ENCODE data around the gene METTL17. TPM values are rescaled to one million over a fixed set of nuclear protein-coding genes. Genes with fewer than 3 reads are reported as not detected.

METTL17 gene
- total and polyA plus RNA-seq, 2 of the 8 experiments (the other 6 are each of a cell fraction or from before 2014, with no cell fraction given): 73.8 to 138 TPM

GRCh38 chr14:21043974-21044618, 54.3 kb downstream of the METTL17 start:
- Histone ChIP-seq H3K4me1 (replicated peaks in 1 of 4; ENCODE audit: control insufficient read depth in 3 of 4, insufficient read depth in 4 of 4, low read length in 3 of 4) (peaks cover 6 to 8% (median 7%) of the 10 kb centered on the region in 4 experiments; a peak in 6 of 7 replicates), H4K5ac (ENCODE audit: insufficient read length, low read depth, low read length) (no peak overlapping the region), H3K9me3 (ENCODE audit: insufficient read depth in 2 of 2, low read depth in 1 of 2, low read length in 1 of 2) (no peaks in the 10 kb centered on the region), H4K20me1 (replicated peaks in 1 of 2; ENCODE audit: control insufficient read depth in 1 of 2, insufficient read depth in 2 of 2, low read length in 2 of 2) (no peaks in the 10 kb centered on the region), H4K91ac (replicated peaks; ENCODE audit: insufficient read length, low read length) (no peak overlapping the region), H3K18ac (ENCODE audit: extremely low read depth, low read length) (no peak overlapping the region), H2AFZ (ENCODE audit: low read length) (no peak overlapping the region), H3K36me3 (ENCODE audit: control insufficient read depth in 2 of 4, insufficient read depth in 4 of 4, low read length in 3 of 4) (no peaks in the 10 kb centered on the region), H3K23me2 (ENCODE audit: low read depth, low read length) (0 out of 2 replicates have a peak, but pooled peaks cover under 1% of the 10 kb centered on the region), H3K4me2 (ENCODE audit: insufficient read depth in 1 of 2, low read depth in 2 of 2, low read length in 2 of 2) (no peak overlapping the region), H2BK15ac (ENCODE audit: low read length) (no peak overlapping the region), H3K79me1 (ENCODE audit: low read depth, low read length) (no peaks in the 10 kb centered on the region), H3K4ac (replicated peaks; ENCODE audit: insufficient read length, low read depth, low read length) (no peak overlapping the region), H2BK5ac (ENCODE audit: low read depth, low read length) (no peak overlapping the region), H3K56ac (replicated peaks; ENCODE audit: insufficient read length, low read depth, low read length) (no peak overlapping the region), H2BK12ac (ENCODE audit: low read depth, low read length) (no peak overlapping the region), H3K14ac (ENCODE audit: insufficient read length) (no peak overlapping the region), H4K8ac (ENCODE audit: extremely low read depth, insufficient read depth, low read length) (no peak overlapping the region), H2AK5ac (ENCODE audit: low read depth, low read length) (no peak overlapping the region), H3K27me3 (replicated peaks in 1 of 4; ENCODE audit: control insufficient read depth in 3 of 4, extremely low read depth in 1 of 4, insufficient read depth in 3 of 4, low read length in 3 of 4) (peaks cover 0 to 3% (median 0%) of the 10 kb centered on the region in 4 experiments; a peak in 1 of 7 replicates), H3K79me2 (ENCODE audit: control insufficient read depth in 1 of 2, insufficient read depth in 2 of 2, low read length in 2 of 2) (no peaks in the 10 kb centered on the region), H3K27ac (ENCODE audit: low read depth, low read length) (no peak overlapping the region), H3K9ac (replicated peaks in 1 of 4; ENCODE audit: extremely low read depth in 1 of 4, low read depth in 3 of 4, low read length in 3 of 4) (no peak overlapping the region), H3K4me3 (ENCODE audit: extremely low read depth in 1 of 4, insufficient read depth in 2 of 4, low read depth in 3 of 4, low read length in 4 of 4) (no peak overlapping the region), H2BK20ac (ENCODE audit: low read length) (no peak overlapping the region), H3K23ac (ENCODE audit: insufficient read length) (no peak overlapping the region), H2BK120ac (replicated peaks; ENCODE audit: low read depth, low read length) (no peak overlapping the region)
- ChIA-PET POLR2A (ENCODE audit: partially characterized antibody) (interaction anchor here (0.8 to 1.6 kb wide), 3 partner anchors 9 to 29 kb away, joined by 3 to 4 read pairs (median 3); no protein-coding TSS in a partner anchor), CTCF (ENCODE audit: partially characterized antibody) (interaction anchor here (0.7 to 7.2 kb wide), 13 partner anchors 8 to 73 kb away, joined by 3 to 371 read pairs (median 4); partner anchors contain the start of gene NDRG2)
- 92% methylated on average over 6 of the region's 6 CpGs; no CpG with 5 or more reads in 1 of the 2 experiments for WGBS, 2 experiments (ENCODE audit: extremely low coverage in 1 of 2, insufficient coverage in 1 of 2, insufficient read length in 1 of 2, insufficient replicate concordance in 2 of 2, low coverage in 1 of 2, low lambda C conversion rate in 2 of 2, missing lambda C conversion rate in 1 of 2)
- FAIRE-seq: no peak
- no peak for DNase-seq (ENCODE audit: low read depth in 1 of 2, low spot score in 2 of 2)
- no peak for TF ChIP-seq JUND (IDR thresholded peaks at IDR 0.05; ENCODE audit: low read length)
- peak; percentile 55 for TF ChIP-seq CEBPB (IDR thresholded peaks at IDR 0.05; ENCODE audit: low read depth, low read length)

Small RNA genes within 50 kb of the gene (microRNA-seq; reads per million reads assigned to microRNA genes)
- gene MIR6717 (ENCODE audit: borderline microRNAs expressed in 2 of 2, borderline number of aligned reads in 2 of 2, borderline replicate concordance in 1 of 2): 0 reads per million in 2 experiments

Small RNA genes within 50 kb of the gene (small RNA-seq; reads per million reads assigned to genes)
- not detected for gene RN7SL189P (ENCODE audit: insufficient read depth)

Other genes with a start within 250 kb of the METTL17 start
- not detected in 2 replicates for gene EDDM3A, start 244.1 kb upstream of the METTL17 start, total RNA-seq (2021; fragmentation: NEBNext Ultra II Directional; extraction: Animal tissue kit (Norgen Biotek cat#: 25700))
- 0.09 and 0.11 TPM in 2 replicates for gene EDDM3A, start 244.1 kb upstream of the METTL17 start, polyA plus RNA-seq (2011; rRNA removed)
- not detected in 2 replicates for gene EDDM3B, start 221.6 kb upstream of the METTL17 start, total RNA-seq (2021; fragmentation: NEBNext Ultra II Directional; extraction: Animal tissue kit (Norgen Biotek cat#: 25700))
- not detected in 2 replicates for gene EDDM3B, start 221.6 kb upstream of the METTL17 start, polyA plus RNA-seq (2011; rRNA removed)
- not detected in 2 replicates for gene RNASE6, start 208.7 kb upstream of the METTL17 start, total RNA-seq (2021; fragmentation: NEBNext Ultra II Directional; extraction: Animal tissue kit (Norgen Biotek cat#: 25700))
- 0.12 TPM in 1 of 2 replicates, not detected in the other for gene RNASE6, start 208.7 kb upstream of the METTL17 start, polyA plus RNA-seq (2011; rRNA removed)
- 2.2 and 3.0 TPM in 2 replicates for gene RNASE1, start 187.1 kb upstream of the METTL17 start, total RNA-seq (2021; fragmentation: NEBNext Ultra II Directional; extraction: Animal tissue kit (Norgen Biotek cat#: 25700))
- gene RNASE1, start 187.1 kb upstream of the METTL17 start, polyA plus RNA-seq (2011; rRNA removed): 10.2 and 13.4 TPM in 2 replicates
- gene RNASE3, start 98.6 kb upstream of the METTL17 start, total RNA-seq (2021; fragmentation: NEBNext Ultra II Directional; extraction: Animal tissue kit (Norgen Biotek cat#: 25700)): not detected in 2 replicates
- not detected in 2 replicates for gene RNASE3, start 98.6 kb upstream of the METTL17 start, polyA plus RNA-seq (2011; rRNA removed)
- gene RNASE2, start 34.5 kb upstream of the METTL17 start, total RNA-seq (2021; fragmentation: NEBNext Ultra II Directional; extraction: Animal tissue kit (Norgen Biotek cat#: 25700)): not detected in 2 replicates
- not detected in 2 replicates for gene RNASE2, start 34.5 kb upstream of the METTL17 start, polyA plus RNA-seq (2011; rRNA removed)
- gene SLC39A2, start 9.3 kb downstream of the METTL17 start, total RNA-seq (2021; fragmentation: NEBNext Ultra II Directional; extraction: Animal tissue kit (Norgen Biotek cat#: 25700)): 0.22 TPM in 1 of 2 replicates, not detected in the other
- gene SLC39A2, start 9.3 kb downstream of the METTL17 start, polyA plus RNA-seq (2011; rRNA removed): 0.14 and 0.31 TPM in 2 replicates
- 27.2 and 29.9 TPM in 2 replicates for gene NDRG2, start 35.1 kb downstream of the METTL17 start, total RNA-seq (2021; fragmentation: NEBNext Ultra II Directional; extraction: Animal tissue kit (Norgen Biotek cat#: 25700))
- 48.6 and 65.0 TPM in 2 replicates for gene NDRG2, start 35.1 kb downstream of the METTL17 start, polyA plus RNA-seq (2011; rRNA removed)
- 0.34 TPM in 1 of 2 replicates, not detected in the other for gene TPPP2, start 40.2 kb downstream of the METTL17 start, total RNA-seq (2021; fragmentation: NEBNext Ultra II Directional; extraction: Animal tissue kit (Norgen Biotek cat#: 25700))
- gene TPPP2, start 40.2 kb downstream of the METTL17 start, polyA plus RNA-seq (2011; rRNA removed): not detected in 2 replicates
- not detected in 2 replicates for gene RNASE13, start 44.8 kb downstream of the METTL17 start, total RNA-seq (2021; fragmentation: NEBNext Ultra II Directional; extraction: Animal tissue kit (Norgen Biotek cat#: 25700))
- 0.05 TPM in 1 of 2 replicates, not detected in the other for gene RNASE13, start 44.8 kb downstream of the METTL17 start, polyA plus RNA-seq (2011; rRNA removed)
- not detected in 2 replicates for gene RNASE7, start 52.4 kb downstream of the METTL17 start, total RNA-seq (2021; fragmentation: NEBNext Ultra II Directional; extraction: Animal tissue kit (Norgen Biotek cat#: 25700))
- not detected in 2 replicates for gene RNASE7, start 52.4 kb downstream of the METTL17 start, polyA plus RNA-seq (2011; rRNA removed)
- not detected in 2 replicates for gene RNASE8, start 67.8 kb downstream of the METTL17 start, total RNA-seq (2021; fragmentation: NEBNext Ultra II Directional; extraction: Animal tissue kit (Norgen Biotek cat#: 25700))
- not detected in 2 replicates for gene RNASE8, start 67.8 kb downstream of the METTL17 start, polyA plus RNA-seq (2011; rRNA removed)
- 49.5 and 53.1 TPM in 2 replicates for gene ARHGEF40, start 80.3 kb downstream of the METTL17 start, total RNA-seq (2021; fragmentation: NEBNext Ultra II Directional; extraction: Animal tissue kit (Norgen Biotek cat#: 25700))
- gene ARHGEF40, start 80.3 kb downstream of the METTL17 start, polyA plus RNA-seq (2011; rRNA removed): 99.6 and 101 TPM in 2 replicates
- gene ZNF219, start 108.7 kb downstream of the METTL17 start, total RNA-seq (2021; fragmentation: NEBNext Ultra II Directional; extraction: Animal tissue kit (Norgen Biotek cat#: 25700)): 108 and 113 TPM in 2 replicates
- gene ZNF219, start 108.7 kb downstream of the METTL17 start, polyA plus RNA-seq (2011; rRNA removed): 160 and 310 TPM in 2 replicates
- 1.3 and 1.9 TPM in 2 replicates for gene TMEM253, start 111.1 kb downstream of the METTL17 start, total RNA-seq (2021; fragmentation: NEBNext Ultra II Directional; extraction: Animal tissue kit (Norgen Biotek cat#: 25700))
- 1.9 and 2.2 TPM in 2 replicates for gene TMEM253, start 111.1 kb downstream of the METTL17 start, polyA plus RNA-seq (2011; rRNA removed)
- not detected in 2 replicates for gene OR5AU1, start 166.1 kb downstream of the METTL17 start, total RNA-seq (2021; fragmentation: NEBNext Ultra II Directional; extraction: Animal tissue kit (Norgen Biotek cat#: 25700))
- gene OR5AU1, start 166.1 kb downstream of the METTL17 start, polyA plus RNA-seq (2011; rRNA removed): not detected in 2 replicates